MCF 10A (cell line): ENCODE results near the gene LILRB5. TPM values are rescaled to one million over a fixed set of nuclear protein-coding genes. Genes with fewer than 3 reads are reported as not detected.
A peak's percentile ranks its signal among the peaks of the same experiment; 100 is the strongest.
"Not testable (repeated sequence)": the region's sequence is repeated elsewhere in the genome, so short reads cannot be mapped to it uniquely, and the experiment has no call there.

Source experiments
- BruUV-seq: library from RNA; stranded (reverse); fragments of 400-500 nt; replicated peaks from 2 replicates; lab custom pipeline; 2021; lab: Mats Ljungman, UMichigan
- CTCF ChIA-PET: fragments of 300-600 bp; sonication (Branson Sonifier 250); formaldehyde crosslinking; extraction: SDS; loops from one replicate; lab custom pipeline; 2021; ENCODE audit warnings: antibody characterized with exemption, inconsistent platforms; lab: Yijun Ruan, JAX
- POLR2A ChIA-PET: fragments of 300-600, 350-650 bp; sonication (Branson Sonifier 250); formaldehyde crosslinking; extraction: SDS; loops from one replicate; lab custom pipeline; 2020; ENCODE audit warnings: antibody characterized with exemption, inconsistent platforms; lab: Yijun Ruan, JAX
- DNase-seq: peaks from one replicate; pipeline ENCODE4 v3.0.0-alpha.2; 2018; ENCODE audit not compliant: unreplicated experiment
- H3K27ac Mint-ChIP-seq: one replicate; pipeline ENCODE4 v1.8.0; 2022; ENCODE audit warnings: mild to moderate bottlenecking, low read depth, mixed read lengths; ENCODE audit not compliant: unreplicated experiment
- H3K27me3 Mint-ChIP-seq: one replicate; pipeline ENCODE4 v1.8.0; 2022; ENCODE audit warnings: mixed read lengths; ENCODE audit not compliant: insufficient read depth, unreplicated experiment
- H3K36me3 Mint-ChIP-seq: one replicate; pipeline ENCODE4 v1.8.0; 2022; ENCODE audit warnings: mild to moderate bottlenecking, moderate library complexity, mixed read lengths; ENCODE audit not compliant: insufficient read depth, unreplicated experiment
- H3K4me1 Mint-ChIP-seq: one replicate; pipeline ENCODE4 v1.8.0; 2022; ENCODE audit warnings: mixed read lengths; ENCODE audit not compliant: insufficient read depth, unreplicated experiment
- H3K4me3 Mint-ChIP-seq: one replicate; pipeline ENCODE4 v1.8.0; 2022; ENCODE audit warnings: mild to moderate bottlenecking, moderate library complexity, mixed read lengths; ENCODE audit not compliant: unreplicated experiment
- H3K9me3 Mint-ChIP-seq: one replicate; pipeline ENCODE4 v1.8.0; 2022; ENCODE audit warnings: mixed read lengths; ENCODE audit not compliant: unreplicated experiment
- intact Hi-C: fragments of 100-400 bp; cut with micrococcal nuclease; formaldehyde crosslinking; loops from 2 replicates; pipeline ENCODE4 v1.14.1; 2022
- total RNA-seq: library from RNA; stranded (reverse); gene quantifications from 2 replicates; pipeline ENCODE4 v1.2.3, GENCODE V29; 2022
- TF ChIP-seq, protein P1 (sequence below): fragments of 200-600 bp; IDR thresholded peaks from one replicate; pipeline ENCODE4 v1.8.0; 2022; ENCODE audit warnings: antibody characterized with exemption, mild to moderate bottlenecking; ENCODE audit not compliant: unreplicated experiment

Gene LILRB5
- total RNA-seq, 1 experiment from 2014 or later, result not detected

- H3K27me3 Mint-ChIP-seq, result peaks cover 51% of the 10 kb centered on the region
- POLR2A ChIA-PET, DNase-seq, intact Hi-C loops, H3K36me3 Mint-ChIP-seq, H3K9me3 Mint-ChIP-seq, H3K27ac Mint-ChIP-seq, H3K4me3 Mint-ChIP-seq, CTCF ChIA-PET, H3K4me1 Mint-ChIP-seq, BruUV-seq: not testable (repeated sequence)
Measured at GRCh38 chr19:54240372-54241336, 16.4 kb downstream of the LILRB5 start.

DNA sequence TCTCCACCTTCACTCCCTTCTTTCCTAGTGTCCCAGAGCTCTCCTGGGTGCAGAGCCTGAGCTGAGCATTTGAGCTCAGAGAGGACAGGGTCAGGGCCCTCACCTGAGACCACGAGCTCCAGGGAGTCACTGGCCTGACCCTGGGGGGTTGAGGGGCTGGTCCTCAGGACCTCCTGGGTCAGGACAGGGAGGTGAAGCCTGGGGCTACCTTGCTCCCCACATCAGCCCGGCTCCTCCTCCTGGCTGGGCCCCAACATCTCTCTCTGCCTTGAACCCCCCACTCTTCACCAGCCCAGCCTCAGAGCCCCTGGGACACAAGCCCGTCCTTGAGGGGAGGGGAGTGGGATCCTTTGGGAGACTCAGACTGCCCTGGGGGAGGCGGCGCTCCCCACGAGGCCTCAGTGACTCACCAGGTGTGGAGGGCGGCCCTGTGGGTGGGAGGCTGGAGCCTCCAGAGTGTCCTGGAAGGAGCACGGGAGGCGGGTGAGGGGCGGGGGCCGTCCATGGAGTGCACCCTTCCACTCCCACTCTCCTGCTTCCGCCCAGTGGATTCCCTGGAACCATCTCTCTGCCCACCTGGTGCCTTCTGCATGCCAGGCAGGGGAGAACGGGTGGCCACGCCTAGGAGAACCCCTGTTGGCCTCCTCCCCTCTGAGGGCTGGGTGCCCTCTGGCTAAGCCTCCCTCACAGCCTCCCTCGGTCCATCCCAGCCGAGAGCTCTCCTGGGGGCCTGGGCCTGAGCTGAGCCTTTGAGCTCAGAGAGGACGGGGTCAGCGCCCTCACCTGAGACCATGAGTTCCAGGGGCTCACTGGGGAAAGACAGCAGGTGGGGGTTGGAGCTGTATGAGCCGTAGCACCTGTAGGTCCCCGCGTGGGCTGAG lies 17.3 kb downstream of the LILRB5 start:
- H3K4me1 Mint-ChIP-seq, H3K9me3 Mint-ChIP-seq, DNase-seq, CTCF ChIA-PET, H3K4me3 Mint-ChIP-seq, POLR2A ChIA-PET, BruUV-seq, H3K27ac Mint-ChIP-seq, intact Hi-C loops, H3K36me3 Mint-ChIP-seq: not testable (repeated sequence)
- H3K27me3 Mint-ChIP-seq, result peaks cover 52% of the 10 kb centered on the region

- intact Hi-C loops, result no loop called here
- no peak for DNase-seq
- Mint-ChIP-seq H3K27ac (no peak overlapping the region), H3K9me3 (peaks cover 7% of the 10 kb centered on the region), H3K4me1 (no peaks in the 10 kb centered on the region), H3K4me3 (no peak overlapping the region), H3K27me3 (peaks cover 38% of the 10 kb centered on the region), H3K36me3 (no peaks in the 10 kb centered on the region)
- BruUV-seq, result no TSS peak
- TF ChIP-seq, protein P1, sequence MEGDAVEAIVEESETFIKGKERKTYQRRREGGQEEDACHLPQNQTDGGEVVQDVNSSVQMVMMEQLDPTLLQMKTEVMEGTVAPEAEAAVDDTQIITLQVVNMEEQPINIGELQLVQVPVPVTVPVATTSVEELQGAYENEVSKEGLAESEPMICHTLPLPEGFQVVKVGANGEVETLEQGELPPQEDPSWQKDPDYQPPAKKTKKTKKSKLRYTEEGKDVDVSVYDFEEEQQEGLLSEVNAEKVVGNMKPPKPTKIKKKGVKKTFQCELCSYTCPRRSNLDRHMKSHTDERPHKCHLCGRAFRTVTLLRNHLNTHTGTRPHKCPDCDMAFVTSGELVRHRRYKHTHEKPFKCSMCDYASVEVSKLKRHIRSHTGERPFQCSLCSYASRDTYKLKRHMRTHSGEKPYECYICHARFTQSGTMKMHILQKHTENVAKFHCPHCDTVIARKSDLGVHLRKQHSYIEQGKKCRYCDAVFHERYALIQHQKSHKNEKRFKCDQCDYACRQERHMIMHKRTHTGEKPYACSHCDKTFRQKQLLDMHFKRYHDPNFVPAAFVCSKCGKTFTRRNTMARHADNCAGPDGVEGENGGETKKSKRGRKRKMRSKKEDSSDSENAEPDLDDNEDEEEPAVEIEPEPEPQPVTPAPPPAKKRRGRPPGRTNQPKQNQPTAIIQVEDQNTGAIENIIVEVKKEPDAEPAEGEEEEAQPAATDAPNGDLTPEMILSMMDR, result no peak
- ChIA-PET POLR2A (no interaction called here), CTCF (interaction anchor here (1.2 kb wide), 1 partner anchor 66 kb away, joined by 3 read pairs; no protein-coding TSS in a partner anchor)
Measured at GRCh38 chr19:54233941-54234340, 23.1 kb downstream of the LILRB5 start.

GRCh38 chr19:54231077-54231931 lies 25.8 kb downstream of the LILRB5 start:
- TF ChIP-seq, protein P1, result peak; percentile 97
- POLR2A ChIA-PET, result no interaction called here
- intact Hi-C loops, result loop anchor here (1.0 kb wide), 3 partner anchors 42 to 389 kb away; partner anchors contain the start of gene MBOAT7
- no peak overlapping the region for H3K4me3 Mint-ChIP-seq
- no peaks in the 10 kb centered on the region for H3K4me1 Mint-ChIP-seq
- peak; percentile 89 for DNase-seq
- H3K27me3 Mint-ChIP-seq, result peaks cover 28% of the 10 kb centered on the region
- peaks cover 7% of the 10 kb centered on the region for H3K9me3 Mint-ChIP-seq
- H3K27ac Mint-ChIP-seq, result no peak overlapping the region
- CTCF ChIA-PET, result interaction anchor here (0.6 to 1.1 kb wide), 10 partner anchors 21 to 1560 kb away, joined by 3 to 6 read pairs (median 3); no protein-coding TSS in a partner anchor
- H3K36me3 Mint-ChIP-seq, result no peaks in the 10 kb centered on the region
- BruUV-seq, result no TSS peak
